Heart left ventricle (tissue), 16 donors: ENCODE data around the gene CLN6. TPM values are rescaled to one million over a fixed set of nuclear protein-coding genes. Genes with fewer than 3 reads are reported as not detected.

Experiments used
- ATAC-seq, 4 donors: fragments of 200-7000 bp; cut with Tn5 transposase; one replicate each; pipeline ENCODE4 v1.9.1; 2020 to 2022; ENCODE audit warnings: moderate library complexity in 4 of 4, mild to moderate bottlenecking in 3 of 4, moderate number of reproducible peaks in 1 of 4
- DNase-seq, 5 donors: peaks; one replicate each; pipeline ENCODE4 v3.0.0-alpha.2; 2020
- H3K27ac ChIP-seq, 12 donors: fragments of 200-600 bp; sonication (generic) in 4 of 12; one replicate each; pipeline versions ENCODE4 v1.5.0 to v1.8.0; 2016 to 2022; ENCODE audit warnings: mild to moderate bottlenecking in 2 of 12
- H3K27me3 ChIP-seq, 9 donors: fragments of 200-600 bp; sonication (generic) in 2 of 9; one replicate each; pipeline versions ENCODE4 v1.5.1 to v1.8.0; 2016 to 2022; ENCODE audit warnings: mild to moderate bottlenecking in 3 of 9
- H3K36me3 ChIP-seq, 9 donors: fragments of 200-600 bp; sonication (generic) in 2 of 9; one replicate each; pipeline versions ENCODE4 v1.5.0 to v1.8.0; 2018 to 2022; ENCODE audit warnings: mild to moderate bottlenecking in 2 of 9
- H3K4me1 ChIP-seq, 12 donors: fragments of 200-600 bp; sonication (generic) in 4 of 12; one replicate each; pipeline versions ENCODE4 v1.5.0 to v1.8.0; 2016 to 2022; ENCODE audit warnings: mild to moderate bottlenecking in 3 of 12
- H3K4me3 ChIP-seq, 12 donors: fragments of 200-600 bp; sonication (generic) in 4 of 12; one replicate each; pipeline versions ENCODE4 v1.5.0 to v1.8.0; 2017 to 2022; ENCODE audit warnings: mild to moderate bottlenecking in 9 of 12, moderate library complexity in 4 of 12
- H3K9me3 ChIP-seq, 12 donors: fragments of 200-600 bp; sonication (generic) in 4 of 12; one replicate each; pipeline versions ENCODE4 v1.5.0 to v1.8.0; 2016 to 2022; ENCODE audit warnings: mild to moderate bottlenecking in 1 of 12
- POLR2A ChIP-seq, 2 donors: fragments of 450-650 bp; IDR thresholded peaks; one replicate each; pipeline ENCODE4 v1.6.1; 2017; ENCODE audit warnings: antibody characterized with exemption in 2 of 2, mild to moderate bottlenecking in 2 of 2, moderate library complexity in 2 of 2
- WGBS, 4 donors: extraction: QIAGEN DNeasy Blood & Tissue Kit in 2 of 4; methylation state at CpG; one replicate each; pipeline versions ENCODE4 v1.1.5 to v1.1.7; 2013 to 2018; 5-methylcytosine and 5-hydroxymethylcytosine counted together
- intact Hi-C, 10 donors: fragments of 100-400 bp; cut with DNase I; formaldehyde crosslinking; loops; one replicate each; pipeline versions ENCODE4 v1.11.1 to v1.14.2; 2022
- polyA plus RNA-seq, 2 donors: library from polyadenylated mRNA; stranded (reverse); fragments of 200-250 nt; gene quantifications; one replicate each; pipeline ENCODE4 v1.2.3, GENCODE V29; 2013
- total RNA-seq, 9 donors: library from RNA; depleted of rRNA in 2 of 9; stranded (reverse); fragments of >200 nt in 2 of 9; fragmentation: NEBNext Ultra II Directional in 3 of 9; extraction: Animal tissue kit (Norgen Biotek cat#: 25700) in 3 of 9; gene quantifications; one replicate each; pipeline versions ENCODE4 v1.1.0 to v1.2.4, GENCODE V29; 2016 to 2023
- TF ChIP-seq, protein P1 (sequence below), 12 donors: fragments of 200-600 bp; sonication (generic) in 4 of 12; IDR thresholded peaks; one replicate each; pipeline versions ENCODE4 v1.5.0 to v1.8.0; 2018 to 2022; ENCODE audit warnings: antibody characterized with exemption in 12 of 12, mild to moderate bottlenecking in 5 of 12
- donor health status: ischemic (EF 13 %, LVEDD 7.1; RV severe dilation, severe dysfunction).
- donor health status: healthy with polysubstance abuse.
- donor health status: DM: no; HTN: yes; CAD: no.
- donor health status: DM: no; HTN: no; CAD: no.
- donor health status: ischemic (EF 25% LVEDD 6.9; RV normal size, moderate dysfunction).
- donor health status: ischemic (EF 25% LVEDD 5.7; RV mildly dilated, moderate dysfunction).
- donor health status: healthy.
- donor health status: DM: yes; HTN: yes; CAD: no.
- donor health status: ischemic (EF 35%, LVEDD 5.7; RV mildly dilated, moderate dysfunction).
- donor health status: nonischemic (EF 11% LVEDD 7.7; RV severe dilation, severe dysfunction).
- donor health status: DM: yes; HTN: yes; CAD: no.
- donor health status: PGD.
- donor health status: ischemic (EF 29% LVEDD 5.4; RV normal size, mild dysfunction).
- donor health status: nonischemic (EF 23%, LVEDD 6.1; RV moderate dilation, normal function).

CLN6 gene
- total and polyA plus RNA-seq, 11 donors: 5.6 to 24.1 (median 8.9) TPM

DNA sequence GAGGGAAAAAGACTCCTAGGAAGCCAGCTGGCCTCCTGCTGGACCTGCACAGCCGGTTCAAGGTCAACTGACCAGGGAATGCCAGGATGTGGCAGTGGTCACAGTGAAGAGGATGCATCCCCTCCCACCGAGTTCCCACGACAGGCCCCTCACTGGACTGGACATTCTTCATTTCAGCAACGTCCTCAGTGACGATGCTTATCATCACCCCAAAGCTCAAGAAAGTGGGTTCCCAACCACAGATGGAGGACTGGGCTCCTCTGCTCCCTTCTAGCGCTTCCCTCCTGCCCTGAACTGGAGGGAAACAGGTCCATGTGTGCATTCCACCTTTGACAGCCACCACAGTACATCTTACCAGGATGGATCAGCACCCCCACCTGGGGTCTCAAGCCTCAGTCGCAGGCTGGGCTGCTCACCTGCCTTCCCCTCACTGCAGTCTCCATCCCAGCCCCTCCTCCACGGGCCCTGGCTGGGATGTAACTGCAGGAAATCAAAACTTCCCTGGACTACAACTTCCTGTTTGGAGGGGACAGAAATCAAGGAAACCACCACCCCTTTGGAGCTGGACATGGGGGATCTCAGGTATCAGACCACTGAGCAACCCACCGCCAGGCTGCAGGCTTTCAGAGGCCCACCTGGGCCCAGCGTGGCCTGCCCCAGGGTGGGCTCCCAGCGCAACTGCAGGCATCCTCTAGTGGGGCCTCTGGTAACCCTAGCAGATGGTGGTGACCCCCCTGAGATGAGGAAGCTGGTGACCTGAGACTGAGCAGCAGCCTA lies 31.7 kb downstream of the CLN6 start:
- no peak for ATAC-seq
- intact Hi-C loops: no loop called here
- no peaks in the 10 kb centered on the region for H3K27me3 ChIP-seq
- peaks cover 0 to 39% (median 13%) of the 10 kb centered on the region in 12 donors for H3K4me1 ChIP-seq
- 82 to 88% (median 84%) methylated on average over 7 to 11 of the region's 11 CpGs for WGBS, 4 donors
- H3K36me3 ChIP-seq: peaks cover 0 to 30% (median 3%) of the 10 kb centered on the region in 9 donors
- H3K27ac ChIP-seq: no peak overlapping the region
- no peaks in the 10 kb centered on the region for H3K9me3 ChIP-seq
- H3K4me3 ChIP-seq: no peak overlapping the region
- TF ChIP-seq, protein P1, sequence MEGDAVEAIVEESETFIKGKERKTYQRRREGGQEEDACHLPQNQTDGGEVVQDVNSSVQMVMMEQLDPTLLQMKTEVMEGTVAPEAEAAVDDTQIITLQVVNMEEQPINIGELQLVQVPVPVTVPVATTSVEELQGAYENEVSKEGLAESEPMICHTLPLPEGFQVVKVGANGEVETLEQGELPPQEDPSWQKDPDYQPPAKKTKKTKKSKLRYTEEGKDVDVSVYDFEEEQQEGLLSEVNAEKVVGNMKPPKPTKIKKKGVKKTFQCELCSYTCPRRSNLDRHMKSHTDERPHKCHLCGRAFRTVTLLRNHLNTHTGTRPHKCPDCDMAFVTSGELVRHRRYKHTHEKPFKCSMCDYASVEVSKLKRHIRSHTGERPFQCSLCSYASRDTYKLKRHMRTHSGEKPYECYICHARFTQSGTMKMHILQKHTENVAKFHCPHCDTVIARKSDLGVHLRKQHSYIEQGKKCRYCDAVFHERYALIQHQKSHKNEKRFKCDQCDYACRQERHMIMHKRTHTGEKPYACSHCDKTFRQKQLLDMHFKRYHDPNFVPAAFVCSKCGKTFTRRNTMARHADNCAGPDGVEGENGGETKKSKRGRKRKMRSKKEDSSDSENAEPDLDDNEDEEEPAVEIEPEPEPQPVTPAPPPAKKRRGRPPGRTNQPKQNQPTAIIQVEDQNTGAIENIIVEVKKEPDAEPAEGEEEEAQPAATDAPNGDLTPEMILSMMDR (IDR thresholded peaks at IDR 0.05): no peak
- no peak for TF ChIP-seq POLR2A (IDR thresholded peaks at IDR 0.05)
- no peak for DNase-seq

GRCh38 chr15:68197170-68197492 lies 32.4 kb downstream of the CLN6 start:
- peaks cover 0 to 45% (median 13%) of the 10 kb centered on the region in 12 donors for H3K4me1 ChIP-seq
- no peak for ATAC-seq

GRCh38 chr15:68196445-68197169 lies 32.9 kb downstream of the CLN6 start:
- WGBS, 4 donors: 85 to 89% (median 87%) methylated on average over 16 to 17 of the region's 17 CpGs
- TF ChIP-seq POLR2A (IDR thresholded peaks at IDR 0.05): no peak
- TF ChIP-seq, protein P1 (IDR thresholded peaks at IDR 0.05): no peak
- H3K27me3 ChIP-seq: no peaks in the 10 kb centered on the region
- peaks cover 0 to 45% (median 13%) of the 10 kb centered on the region in 12 donors for H3K4me1 ChIP-seq
- no peak overlapping the region for H3K4me3 ChIP-seq
- peaks cover 0 to 43% (median 15%) of the 10 kb centered on the region in 9 donors for H3K36me3 ChIP-seq
- peak overlapping the region in 1 of 12 donors; percentile 5 for H3K27ac ChIP-seq
- intact Hi-C loops: no loop called here
- no peak for ATAC-seq
- DNase-seq: no peak
- H3K9me3 ChIP-seq: no peaks in the 10 kb centered on the region

More at GRCh38 chr15:68197170-68197492, 32.4 kb downstream of the CLN6 start:
- DNase-seq: no peak
- H3K4me3 ChIP-seq: no peak overlapping the region
- WGBS, 4 donors: 93 to 95% (median 94%) methylated on average over 8 of the region's 8 CpGs
- H3K27me3 ChIP-seq: no peaks in the 10 kb centered on the region
- TF ChIP-seq, protein P1 (IDR thresholded peaks at IDR 0.05): no peak
- no peak for TF ChIP-seq POLR2A (IDR thresholded peaks at IDR 0.05)
- peaks cover 0 to 37% (median 10%) of the 10 kb centered on the region in 9 donors for H3K36me3 ChIP-seq
- intact Hi-C loops: no loop called here
- H3K9me3 ChIP-seq: no peaks in the 10 kb centered on the region
- no peak overlapping the region for H3K27ac ChIP-seq
